Body of pancreas (tissue), 4 donors: ENCODE measurements around the gene NLRP9. TPM values are rescaled to one million over a fixed set of nuclear protein-coding genes. Genes with fewer than 3 reads are reported as not detected.

Source experiments
- ATAC-seq: fragments of 150-250 bp; one replicate; pipeline ENCODE4 v1.9.1; 2016
- DNase-seq, 4 donors: peaks; one replicate each; pipeline ENCODE4 v3.0.0-alpha.2; 2019
- H3K27ac ChIP-seq, 4 donors: fragments of 200-600 bp; sonication (generic); 1 replicate in 3 of 4; 2 replicates in 1 of 4; pipeline versions ENCODE4 v1.5.1 to v1.6.1; 2016 to 2019; ENCODE audit warnings: mild to moderate bottlenecking in 1 of 4, mixed read lengths in 1 of 4, moderate library complexity in 1 of 4
- H3K27me3 ChIP-seq, 2 donors: fragments of 200-600 bp; sonication (generic); one replicate each; pipeline ENCODE4 v1.6.0; 2016; ENCODE audit warnings: mild to moderate bottlenecking in 1 of 2
- H3K36me3 ChIP-seq, 2 donors: fragments of 200-600 bp; sonication (generic); replicated peaks in 1 of 2; 2 replicates each; pipeline ENCODE4 v1.5.1; 2016; ENCODE audit warnings: low read depth in 2 of 2; ENCODE audit not compliant: insufficient read depth in 1 of 2
- H3K4me1 ChIP-seq: fragments of 200-600 bp; sonication (generic); one replicate; pipeline ENCODE4 v1.6.0; 2016
- H3K4me3 ChIP-seq, 2 donors: fragments of 200-600 bp; sonication (generic); 1 replicate in 1 of 2; 2 replicates in 1 of 2; pipeline ENCODE4 v1.5.1; 2016 to 2019
- H3K9me3 ChIP-seq, 3 donors: fragments of 200-600 bp; sonication (generic); 1 replicate in 2 of 3; 2 replicates in 1 of 3; pipeline ENCODE4 v1.5.1; 2016
- CTCF ChIP-seq, 7 experiments: fragments of 450-650 bp in 4 of 7; fragments of 200-600 bp in 3 of 7; sonication (generic) in 3 of 7; IDR thresholded peaks; one replicate each; pipeline ENCODE4 v1.5.1; 2016 to 2019; ENCODE audit warnings: antibody characterized with exemption in 7 of 7
- POLR2A ChIP-seq, 3 donors: fragments of 450-650 bp; IDR thresholded peaks; one replicate each; pipeline ENCODE4 v1.6.1; 2016; ENCODE audit warnings: antibody characterized with exemption in 3 of 3, mild to moderate bottlenecking in 2 of 3
- WGBS, 2 donors: methylation state at CpG; one replicate each; pipeline ENCODE4 v1.1.5; 2017; 5-methylcytosine and 5-hydroxymethylcytosine counted together
- intact Hi-C: fragments of 100-400 bp; cut with DNase I; formaldehyde crosslinking; loops from one replicate; pipeline ENCODE4 v1.15.1; 2023
- total RNA-seq, 2 donors: library from RNA; depleted of rRNA; stranded (reverse); fragments of >200 nt; gene quantifications; one replicate each; pipeline ENCODE4 v1.1.0, GENCODE V29; 2016

The NLRP9 gene
- total RNA-seq, 2 donors from 2014 or later, result not detected

- ATAC-seq, result no peak
- H3K4me3 ChIP-seq, result no peak overlapping the region
- H3K27me3 ChIP-seq, result no peaks in the 10 kb centered on the region
- H3K9me3 ChIP-seq, result no peaks in the 10 kb centered on the region
- H3K36me3 ChIP-seq, result peaks cover 0 to 12% of the 10 kb centered on the region in 2 donors
- DNase-seq, result no peak
- 88 to 91% methylated on average over 19 of the region's 20 CpGs for WGBS, 2 donors
- intact Hi-C loops, result no loop called here
- TF ChIP-seq CTCF (IDR thresholded peaks at IDR 0.05) (no peak), POLR2A (IDR thresholded peaks at IDR 0.05) (no peak)
- H3K27ac ChIP-seq, result peak overlapping the region in 1 of 4 donors; percentile 5
- peaks cover 95% of the 10 kb centered on the region for H3K4me1 ChIP-seq
These were observed 57.7 kb downstream of the NLRP9 start for GRCh38 chr19:55680339-55681130.

- H3K4me3 ChIP-seq, result no peak overlapping the region
- WGBS, 2 donors, result 68 to 74% methylated on average over 8 to 24 of the region's 24 CpGs
- no peaks in the 10 kb centered on the region for H3K9me3 ChIP-seq
- DNase-seq, result no peak
- H3K27ac ChIP-seq, result no peak overlapping the region
- no peak for TF ChIP-seq POLR2A (IDR thresholded peaks at IDR 0.05)
- TF ChIP-seq CTCF (IDR thresholded peaks at IDR 0.05), result no peak
- peaks cover 0 to 9% of the 10 kb centered on the region in 2 donors for H3K36me3 ChIP-seq
- intact Hi-C loops, result loop anchor here (10.0 kb wide), 1 partner anchor 1225 kb away; no protein-coding TSS in a partner anchor
- peaks cover 87% of the 10 kb centered on the region for H3K4me1 ChIP-seq
- no peak for ATAC-seq
- no peaks in the 10 kb centered on the region for H3K27me3 ChIP-seq
These were observed 58.6 kb downstream of the NLRP9 start for GRCh38 chr19:55679343-55680257.

- ATAC-seq (no peak), DNase-seq (peak in 1 of 4 donors; percentile 70)
- Histone ChIP-seq H3K27me3 (no peaks in the 10 kb centered on the region), H3K9me3 (no peaks in the 10 kb centered on the region), H3K4me3 (no peak overlapping the region), H3K27ac (peak overlapping the region; percentile 43 to 95 (median 86)), H3K36me3 (peaks cover 0 to 9% of the 10 kb centered on the region in 2 donors), H3K4me1 (peaks cover 83% of the 10 kb centered on the region)
- 80% methylated on average over 21 of the region's 21 CpGs for WGBS, 2 donors
- no peak for TF ChIP-seq POLR2A (IDR thresholded peaks at IDR 0.05)
- no peak for TF ChIP-seq CTCF (IDR thresholded peaks at IDR 0.05)
- intact Hi-C loops, result loop anchor here (10.0 kb wide), 1 partner anchor 1223 kb away; no protein-coding TSS in a partner anchor
These were observed 60.0 kb downstream of the NLRP9 start for GRCh38 chr19:55678121-55678671.

- intact Hi-C loops, result loop anchor here (10.0 kb wide), 1 partner anchor 1223 kb away; no protein-coding TSS in a partner anchor
- H3K27me3 ChIP-seq, result no peaks in the 10 kb centered on the region
- peaks cover 0 to 9% of the 10 kb centered on the region in 2 donors for H3K36me3 ChIP-seq
- TF ChIP-seq POLR2A (IDR thresholded peaks at IDR 0.05) (peak in 1 of 3 donors; percentile 6), CTCF (IDR thresholded peaks at IDR 0.05) (no peak)
- 13 to 29% methylated on average over 6 of the region's 6 CpGs for WGBS, 2 donors
- no peak overlapping the region for H3K4me3 ChIP-seq
- ATAC-seq (peak; percentile 19), DNase-seq (peak; percentile 51 to 76 (median 66))
- peak overlapping the region; percentile 43 to 95 (median 86) for H3K27ac ChIP-seq
- H3K4me1 ChIP-seq, result peaks cover 77% of the 10 kb centered on the region
- no peaks in the 10 kb centered on the region for H3K9me3 ChIP-seq
These were observed 60.6 kb downstream of the NLRP9 start for GRCh38 chr19:55677572-55678028.
